Fibroblast of lung (primary cell): ENCODE data around the gene THBS1. TPM values are rescaled to one million over a fixed set of nuclear protein-coding genes. Genes with fewer than 3 reads are reported as not detected.

Experiments used
- DNase-seq, 2 donors: peaks; one replicate each; pipeline versions ENCODE4 v3.0.0 to v3.0.0-alpha.2; 2010; ENCODE audit warnings: low read depth in 2 of 2
- H2AFZ ChIP-seq: 2 replicates; pipeline ENCODE4 v1.5.1; 2012; ENCODE audit warnings: low read length, control low read depth, inconsistent platforms
- H3K27ac ChIP-seq: 2 replicates; pipeline ENCODE4 v1.5.1; 2011; ENCODE audit warnings: low read length, control low read depth; ENCODE audit not compliant: insufficient read depth
- H3K27me3 ChIP-seq: 2 replicates; pipeline ENCODE4 v1.5.1; 2011; ENCODE audit warnings: mild to moderate bottlenecking, low read length; ENCODE audit not compliant: control insufficient read depth, insufficient read depth
- H3K36me3 ChIP-seq: 2 replicates; pipeline ENCODE4 v1.5.1; 2011; ENCODE audit warnings: low read length; ENCODE audit not compliant: control insufficient read depth, insufficient read depth
- H3K4me1 ChIP-seq: 2 replicates; pipeline ENCODE4 v1.5.1; 2011; ENCODE audit warnings: low read length; ENCODE audit not compliant: control insufficient read depth, insufficient read depth; ENCODE audit errors: extremely low read depth
- H3K4me2 ChIP-seq: 2 replicates; pipeline ENCODE4 v1.5.1; 2011; ENCODE audit warnings: low read length, control low read depth; ENCODE audit not compliant: insufficient read depth; ENCODE audit errors: extremely low read depth
- H3K4me3 ChIP-seq, 4 experiments: fragments of 200-600 bp in 1 of 4; sonication (generic) in 1 of 4; replicated peaks in 1 of 4; 2 replicates each; pipeline ENCODE4 v1.5.1; 2011 to 2016; ENCODE audit warnings: low read length in 4 of 4, low read depth in 3 of 4, mild to moderate bottlenecking in 3 of 4, control low read depth in 2 of 4, inconsistent platforms in 1 of 4, mixed read lengths in 1 of 4; ENCODE audit not compliant: insufficient read depth in 1 of 4; ENCODE audit errors: control extremely low read depth in 1 of 4
- H3K79me2 ChIP-seq: 2 replicates; pipeline ENCODE4 v1.5.1; 2012; ENCODE audit warnings: mild to moderate bottlenecking, low read length, inconsistent platforms; ENCODE audit not compliant: control insufficient read depth, insufficient read depth
- H3K9ac ChIP-seq: 2 replicates; pipeline ENCODE4 v1.5.1; 2011; ENCODE audit warnings: mild to moderate bottlenecking, low read length, control low read depth; ENCODE audit not compliant: insufficient read depth
- H3K9me3 ChIP-seq: 2 replicates; pipeline ENCODE4 v1.5.1; 2012; ENCODE audit warnings: low read depth, low read length; ENCODE audit not compliant: control insufficient read depth, insufficient read depth
- H4K20me1 ChIP-seq: 2 replicates; pipeline ENCODE4 v1.5.1; 2011; ENCODE audit warnings: low read length; ENCODE audit not compliant: control insufficient read depth, insufficient read depth; ENCODE audit errors: extremely low read depth
- EZH2 ChIP-seq: IDR thresholded peaks from 2 replicates; pipeline ENCODE4 v1.5.1; 2012; ENCODE audit warnings: low read length, control low read depth, mild to moderate bottlenecking; ENCODE audit errors: missing control alignments
- polyA plus RNA-seq, 2 donors: library from polyadenylated mRNA; depleted of rRNA in 1 of 2; stranded (reverse) in 1 of 2; unstranded in 1 of 2; fragments of >200 nt; gene quantifications; 2 replicates each; pipeline ENCODE4 v1.2.1, GENCODE V29; 2011 to 2012; ENCODE audit warnings: missing spikeins in 1 of 2
- total RNA-seq: library from RNA; depleted of rRNA; stranded (reverse); fragments of >200 nt; gene quantifications from 2 replicates; pipeline ENCODE4 v1.2.1, GENCODE V29; 2014
- TF ChIP-seq, protein P1 (sequence below), 2 donors: IDR thresholded peaks in 1 of 2; conservative IDR thresholded peaks in 1 of 2; 1 replicate in 1 of 2; 2 replicates in 1 of 2; pipeline ENCODE4 v1.5.1; 2011 to 2012; ENCODE audit warnings: low read length in 2 of 2, control low read depth in 1 of 2, inconsistent platforms in 1 of 2, low read depth in 1 of 2, mild to moderate bottlenecking in 1 of 2

THBS1 gene
- total and polyA plus RNA-seq, 2 donors (not counting 1 experiment from before 2014, with no cell fraction given), result 1,512 to 1,745 TPM

DNA sequence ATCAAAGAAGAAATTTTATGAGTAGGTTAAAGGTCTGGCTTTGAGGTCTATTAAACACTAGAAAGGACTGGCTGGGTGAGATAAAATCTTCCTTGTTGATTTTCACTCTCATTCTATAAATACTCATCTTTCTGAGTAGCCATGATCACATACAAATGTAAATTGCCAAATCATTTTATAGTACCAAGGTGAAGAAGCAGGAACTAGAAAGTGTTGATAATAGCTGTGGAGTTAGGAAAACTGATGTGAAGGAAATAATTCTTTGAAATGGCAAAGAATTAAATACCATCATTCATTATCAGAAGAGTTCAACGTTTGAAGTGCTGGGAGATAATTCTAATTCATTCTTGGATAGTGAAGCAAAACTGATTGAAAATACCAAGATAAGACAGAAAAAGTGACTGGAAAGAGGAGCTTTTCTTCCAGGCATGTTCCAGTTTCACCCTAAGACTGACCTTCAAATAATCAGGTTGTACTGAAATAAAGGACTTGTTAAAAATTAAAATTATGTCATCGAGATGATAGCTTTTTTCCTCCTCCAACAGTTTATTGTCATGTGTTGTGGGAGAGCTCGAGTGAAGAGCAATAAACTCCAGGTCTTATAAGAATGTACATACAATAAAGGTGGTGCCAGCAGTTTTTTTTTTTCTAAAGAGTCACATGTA is 17.4 kb downstream of the THBS1 start:
- H3K27ac ChIP-seq, result no peak overlapping the region
- DNase-seq, result peak in 1 of 2 donors; percentile 51
- no peak overlapping the region for H3K4me3 ChIP-seq
- TF ChIP-seq, protein P1, sequence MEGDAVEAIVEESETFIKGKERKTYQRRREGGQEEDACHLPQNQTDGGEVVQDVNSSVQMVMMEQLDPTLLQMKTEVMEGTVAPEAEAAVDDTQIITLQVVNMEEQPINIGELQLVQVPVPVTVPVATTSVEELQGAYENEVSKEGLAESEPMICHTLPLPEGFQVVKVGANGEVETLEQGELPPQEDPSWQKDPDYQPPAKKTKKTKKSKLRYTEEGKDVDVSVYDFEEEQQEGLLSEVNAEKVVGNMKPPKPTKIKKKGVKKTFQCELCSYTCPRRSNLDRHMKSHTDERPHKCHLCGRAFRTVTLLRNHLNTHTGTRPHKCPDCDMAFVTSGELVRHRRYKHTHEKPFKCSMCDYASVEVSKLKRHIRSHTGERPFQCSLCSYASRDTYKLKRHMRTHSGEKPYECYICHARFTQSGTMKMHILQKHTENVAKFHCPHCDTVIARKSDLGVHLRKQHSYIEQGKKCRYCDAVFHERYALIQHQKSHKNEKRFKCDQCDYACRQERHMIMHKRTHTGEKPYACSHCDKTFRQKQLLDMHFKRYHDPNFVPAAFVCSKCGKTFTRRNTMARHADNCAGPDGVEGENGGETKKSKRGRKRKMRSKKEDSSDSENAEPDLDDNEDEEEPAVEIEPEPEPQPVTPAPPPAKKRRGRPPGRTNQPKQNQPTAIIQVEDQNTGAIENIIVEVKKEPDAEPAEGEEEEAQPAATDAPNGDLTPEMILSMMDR (conservative IDR thresholded peaks at IDR 0.05 in 1 of 2, IDR thresholded peaks at IDR 0.05 in 1 of 2; ENCODE audit: low read depth in 1 of 2, low read length in 2 of 2), result no peak
- TF ChIP-seq EZH2, result no peak
- no peaks in the 10 kb centered on the region for H3K79me2 ChIP-seq
- no peaks in the 10 kb centered on the region for H3K27me3 ChIP-seq
- H3K9me3 ChIP-seq, result no peaks in the 10 kb centered on the region
- no peak overlapping the region for H2AFZ ChIP-seq
- H3K4me2 ChIP-seq, result no peak overlapping the region
- peaks cover 5% of the 10 kb centered on the region for H4K20me1 ChIP-seq
- H3K36me3 ChIP-seq, result peaks cover 15% of the 10 kb centered on the region
- H3K9ac ChIP-seq, result no peak overlapping the region
- peaks cover 3% of the 10 kb centered on the region for H3K4me1 ChIP-seq

DNA sequence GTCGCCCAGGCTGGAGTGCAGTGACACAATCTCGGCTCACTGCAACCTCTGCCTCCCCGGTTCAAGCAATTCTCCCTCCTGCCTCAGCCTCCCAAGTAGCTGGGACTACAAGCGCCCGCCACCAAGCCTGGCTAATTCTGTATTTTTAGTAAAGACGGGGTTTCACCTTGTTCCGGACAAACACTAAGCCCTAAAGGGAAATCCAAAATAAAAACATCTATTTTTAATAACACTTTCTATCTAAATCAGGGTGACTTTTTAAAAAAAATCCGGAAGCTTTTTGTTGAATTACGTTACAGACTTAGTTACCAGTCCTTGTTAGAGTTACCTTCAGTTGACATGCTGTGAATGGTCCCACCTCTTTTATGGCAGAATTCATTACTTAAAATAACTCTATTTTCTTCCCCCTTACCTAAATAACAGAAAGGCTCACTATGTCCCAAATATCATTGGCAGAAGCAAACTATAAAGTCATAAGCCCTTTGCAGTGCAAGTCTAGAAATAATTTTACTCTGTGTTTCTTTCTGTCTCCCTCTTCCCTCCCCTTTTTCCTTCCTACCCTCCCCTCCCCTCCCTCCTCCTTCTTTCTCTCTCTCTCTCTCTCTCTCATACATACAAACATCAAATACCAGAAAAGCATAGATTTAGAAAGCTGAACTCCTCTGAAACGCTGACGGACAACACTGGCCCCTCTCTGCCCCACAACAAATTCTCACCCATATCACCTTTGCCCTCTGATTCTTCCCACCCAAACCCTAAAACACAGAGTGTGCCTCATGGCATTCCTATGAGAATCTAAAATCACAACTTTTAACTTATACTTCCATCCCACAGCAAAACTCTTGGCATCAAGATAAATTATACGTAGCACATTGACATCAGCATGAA is 18.3 kb downstream of the THBS1 start:
- Histone ChIP-seq H3K27me3 (no peaks in the 10 kb centered on the region), H3K4me2 (no peak overlapping the region), H3K27ac (no peak overlapping the region), H3K4me3 (no peak overlapping the region), H3K9me3 (no peaks in the 10 kb centered on the region), H3K79me2 (no peaks in the 10 kb centered on the region), H3K4me1 (no peaks in the 10 kb centered on the region), H3K36me3 (peaks cover 9% of the 10 kb centered on the region), H3K9ac (no peak overlapping the region), H2AFZ (no peak overlapping the region), H4K20me1 (peaks cover 3% of the 10 kb centered on the region)
- TF ChIP-seq, protein P1 (conservative IDR thresholded peaks at IDR 0.05 in 1 of 2, IDR thresholded peaks at IDR 0.05 in 1 of 2; ENCODE audit: low read depth in 1 of 2, low read length in 2 of 2), result no peak
- no peak for TF ChIP-seq EZH2
- peak in 1 of 2 donors; percentile 38 for DNase-seq

DNA sequence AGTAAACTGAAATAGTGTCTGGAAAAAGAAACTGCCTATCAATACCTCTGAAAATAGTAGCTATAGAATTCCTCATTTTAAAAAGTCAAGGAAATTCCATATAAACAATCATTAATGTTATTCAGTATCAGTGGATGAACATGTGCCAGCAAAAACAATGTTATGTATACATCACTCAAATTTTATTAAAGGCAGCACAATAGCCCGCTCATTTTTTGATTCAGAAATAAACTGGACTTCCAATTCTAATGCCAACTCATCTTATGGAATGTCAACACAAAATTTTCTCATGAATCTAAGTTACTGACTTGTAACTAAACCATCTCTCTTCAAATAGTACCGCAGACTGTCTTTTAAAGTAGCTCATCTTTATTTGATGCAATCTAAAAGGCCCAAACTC is 19.0 kb downstream of the THBS1 start:
- TF ChIP-seq, protein P1 (conservative IDR thresholded peaks at IDR 0.05 in 1 of 2, IDR thresholded peaks at IDR 0.05 in 1 of 2; ENCODE audit: low read depth in 1 of 2, low read length in 2 of 2), result no peak
- no peak for TF ChIP-seq EZH2
- Histone ChIP-seq H3K79me2 (no peaks in the 10 kb centered on the region), H3K27ac (no peak overlapping the region), H2AFZ (no peak overlapping the region), H3K4me3 (no peak overlapping the region), H3K27me3 (no peaks in the 10 kb centered on the region), H3K36me3 (peaks cover 7% of the 10 kb centered on the region), H3K4me1 (no peaks in the 10 kb centered on the region), H3K9me3 (no peaks in the 10 kb centered on the region), H4K20me1 (no peaks in the 10 kb centered on the region), H3K4me2 (no peak overlapping the region), H3K9ac (no peak overlapping the region)
- peak in 1 of 2 donors; percentile 51 for DNase-seq
